DMS153 (cell line): ENCODE results near the gene TASP1.
"Not testable (repeated sequence)": the region's sequence is repeated elsewhere in the genome, so short reads cannot be mapped to it uniquely, and the experiment has no call there.

ENCODE experiments used
- DNase-seq: peaks from one replicate; lab custom pipeline; 2025; lab: John Stamatoyannopoulos, UW

TASP1 gene

DNA sequence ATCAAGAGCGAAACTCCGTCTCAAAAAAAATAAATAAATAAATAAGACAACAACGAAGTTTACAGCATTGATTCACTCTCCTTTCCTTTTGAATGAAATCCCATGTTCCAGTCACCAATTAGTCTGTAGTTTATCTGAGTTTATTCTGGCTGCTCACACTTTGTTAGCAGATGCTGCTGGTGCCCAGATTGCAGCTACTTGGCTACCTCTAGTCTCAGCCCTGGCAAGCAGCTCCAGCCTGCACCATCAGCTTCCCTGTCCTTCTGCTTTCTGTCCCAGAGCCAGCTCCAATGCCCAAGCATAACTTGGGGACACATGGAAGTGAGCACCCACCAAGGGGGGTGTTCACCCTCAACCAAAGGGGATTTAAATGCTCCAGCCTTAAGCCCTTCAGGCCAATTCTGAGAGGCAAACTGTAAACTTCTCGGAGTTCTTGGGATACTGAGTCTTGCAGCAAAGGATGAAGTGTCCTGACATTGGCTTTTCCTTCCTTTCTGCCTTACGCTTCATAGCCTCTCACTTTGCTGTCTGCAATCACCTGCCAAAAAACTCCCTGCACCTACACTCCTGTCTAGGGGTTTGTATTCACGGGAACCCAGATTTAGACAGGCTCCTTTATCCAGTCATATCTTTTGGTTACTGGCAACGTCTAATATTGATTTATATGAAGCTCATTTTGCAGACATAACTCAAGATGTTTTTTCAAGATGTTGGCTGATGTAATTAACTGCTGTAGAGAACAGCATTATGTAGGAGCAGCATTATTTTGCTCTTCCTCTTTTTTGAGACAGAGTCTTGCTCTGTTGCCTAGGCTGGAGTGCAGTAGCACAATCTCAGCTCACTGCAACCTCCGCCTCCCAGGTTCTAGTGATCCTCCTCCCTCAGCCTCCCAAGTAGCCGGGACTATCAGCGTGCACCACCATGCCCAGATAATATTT, 9.8 kb upstream of the TASP1 start:
- no peak for DNase-seq

DNA sequence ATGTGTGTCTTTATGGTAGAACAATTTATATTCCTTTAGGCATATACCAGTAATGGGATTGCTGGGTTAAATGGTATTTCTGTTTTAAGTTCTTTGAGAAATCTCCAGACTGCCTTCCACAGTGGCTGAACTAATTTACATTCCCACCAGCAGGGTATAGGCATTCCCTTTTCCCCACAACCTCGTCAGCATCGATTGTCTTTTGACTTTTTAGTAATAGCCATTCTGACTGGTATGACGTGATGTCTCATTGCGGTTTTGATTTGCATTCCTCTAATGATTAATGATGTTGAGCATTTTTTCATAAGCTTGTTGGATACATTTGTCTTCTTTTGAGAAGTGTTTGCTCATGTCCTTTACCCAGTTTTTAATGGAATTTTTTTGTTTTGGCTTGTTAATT, 5.3 kb upstream of the TASP1 start:
- DNase-seq, result peak; percentile 2

DNA sequence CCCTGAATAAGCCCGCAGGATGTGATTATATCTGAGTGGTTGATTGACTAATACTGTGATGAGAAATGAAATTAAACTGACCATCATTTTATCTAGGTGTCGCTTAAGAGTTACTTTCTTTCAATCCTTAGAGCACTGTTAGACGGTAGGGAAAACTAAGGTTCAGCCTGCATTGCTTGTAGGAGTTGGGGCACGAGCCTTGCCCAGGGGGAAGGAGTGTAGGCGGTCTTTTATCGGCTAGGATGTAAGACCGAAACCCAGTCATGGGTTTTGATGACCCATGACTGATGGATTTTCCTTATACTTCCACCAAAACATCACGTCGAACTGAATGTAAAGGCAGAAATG, 392 bp upstream of the TASP1 start:
- DNase-seq, result no peak

DNA sequence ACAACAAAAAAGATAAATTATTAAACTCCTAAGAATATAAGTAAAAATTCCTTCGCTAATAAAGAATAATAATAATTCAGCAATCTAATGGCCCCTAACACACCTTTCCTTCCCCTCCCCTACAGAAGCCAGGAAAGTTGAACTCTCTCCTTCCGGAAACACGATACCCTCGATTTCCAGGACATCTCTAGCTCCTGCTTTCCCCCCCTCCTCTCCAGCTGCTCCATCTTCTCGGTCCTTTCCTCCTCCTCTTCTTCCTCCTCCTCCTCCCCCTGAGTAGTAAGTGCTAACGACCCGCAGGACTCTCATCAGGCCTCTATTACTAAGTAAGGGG, 603 bp downstream of the TASP1 start:
- no peak for DNase-seq

DNA sequence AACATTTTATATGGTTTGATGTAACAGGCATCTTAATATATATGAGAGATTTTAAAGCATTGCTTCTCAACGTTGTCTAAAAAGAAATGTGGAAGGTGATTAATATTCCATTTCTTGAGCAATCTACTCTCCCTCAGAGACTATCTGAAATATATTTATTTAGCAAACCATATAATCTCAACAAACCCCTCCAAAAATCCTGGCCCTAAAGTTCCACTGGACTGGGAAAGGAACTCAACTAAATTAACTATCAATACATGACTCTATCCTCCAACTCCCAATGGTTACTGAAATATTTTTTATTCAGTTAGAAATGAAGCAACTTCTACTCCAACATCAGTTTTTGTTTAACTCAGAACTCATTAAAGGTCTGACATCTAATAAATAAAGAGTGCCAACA, 6.3 kb downstream of the TASP1 start:
- no peak for DNase-seq

DNA sequence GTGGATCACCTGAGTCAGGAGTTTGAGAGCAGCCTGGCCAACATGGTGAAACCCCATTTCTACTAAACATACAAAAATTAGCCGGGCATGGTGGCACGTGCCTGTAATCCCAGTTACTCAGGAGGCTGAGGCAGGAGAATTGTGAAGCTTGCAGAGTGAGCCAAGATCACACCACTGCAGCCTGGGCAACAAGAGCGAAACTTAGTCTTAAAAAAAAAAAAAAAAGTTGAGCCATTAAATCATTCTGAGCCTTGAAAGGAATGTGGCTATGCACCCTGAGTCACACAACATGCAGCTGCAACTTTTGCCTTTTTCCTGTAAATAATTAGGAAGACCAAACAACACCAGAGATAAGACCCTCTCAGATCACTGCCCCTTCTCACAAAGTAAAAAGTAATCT, 11.2 kb downstream of the TASP1 start:
- not testable (repeated sequence) for DNase-seq

DNA sequence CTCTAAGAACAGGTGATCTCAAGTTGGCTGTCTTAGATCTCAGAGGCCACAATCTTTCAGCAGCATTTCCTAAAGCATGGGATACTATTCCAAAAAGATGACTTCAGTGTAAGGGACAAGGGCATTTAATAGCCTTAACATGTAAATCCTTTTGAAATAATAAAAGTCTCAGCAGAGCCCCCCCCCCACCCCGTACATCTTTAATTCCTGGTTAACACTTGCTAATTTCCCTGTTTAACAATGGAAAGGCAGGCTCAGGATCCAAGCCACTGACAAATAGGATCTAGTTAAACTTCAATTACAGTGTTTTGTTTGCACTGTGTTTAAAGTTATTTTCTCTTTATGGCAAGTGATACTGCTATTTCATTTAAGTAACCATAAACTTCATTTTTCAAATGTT, 12.0 kb downstream of the TASP1 start:
- DNase-seq, result no peak

DNA sequence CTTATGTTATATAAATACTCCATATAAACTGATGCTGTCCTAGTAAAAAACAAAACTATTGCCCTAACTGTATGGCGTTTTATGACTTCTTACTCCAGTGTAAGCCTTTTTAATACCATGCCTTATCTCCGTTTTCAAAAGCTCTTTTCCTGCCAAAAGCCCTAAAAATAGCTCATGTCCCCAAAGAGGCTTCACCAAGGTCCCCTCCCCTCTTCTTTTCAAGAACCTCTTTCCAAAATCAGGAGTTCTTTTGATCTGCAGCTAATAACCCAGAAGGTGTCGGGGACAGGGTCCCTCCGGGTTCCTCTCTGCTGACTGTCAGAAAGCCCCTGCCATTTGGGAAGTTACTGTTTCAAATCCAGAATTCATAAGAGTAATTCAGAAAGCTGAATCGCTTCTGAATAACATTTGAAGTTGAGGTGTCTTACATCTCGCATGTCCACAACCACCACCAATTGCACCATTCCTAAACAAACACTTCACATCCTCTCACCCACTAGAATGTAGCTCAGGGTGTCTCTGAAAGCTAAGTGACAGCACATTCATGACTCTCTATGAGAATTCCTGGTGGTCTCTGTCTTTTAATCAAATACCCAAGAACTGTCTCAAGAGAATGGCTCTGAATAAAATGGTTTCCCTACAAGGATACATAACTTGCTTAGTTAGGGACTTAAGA, 13.3 kb downstream of the TASP1 start:
- DNase-seq, result no peak

DNA sequence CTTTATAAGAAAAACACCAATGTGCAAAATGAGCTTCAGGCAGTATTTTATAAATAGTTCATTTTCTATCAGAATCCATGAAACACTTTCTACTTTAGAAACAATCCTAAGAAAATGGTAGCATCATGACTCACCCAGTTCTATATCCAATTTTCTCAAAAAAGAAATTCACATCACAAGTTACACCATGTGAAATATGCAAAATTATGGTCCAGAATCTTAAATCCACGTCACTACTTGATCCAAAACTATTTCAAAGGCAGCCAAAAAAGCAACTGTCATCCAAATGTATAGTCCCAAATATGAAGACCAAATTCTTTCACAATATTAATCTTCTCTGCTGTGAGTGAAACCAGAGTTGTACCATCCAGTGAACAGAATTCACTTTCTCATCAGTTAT, 19.3 kb downstream of the TASP1 start:
- DNase-seq, result not testable (repeated sequence)

DNA sequence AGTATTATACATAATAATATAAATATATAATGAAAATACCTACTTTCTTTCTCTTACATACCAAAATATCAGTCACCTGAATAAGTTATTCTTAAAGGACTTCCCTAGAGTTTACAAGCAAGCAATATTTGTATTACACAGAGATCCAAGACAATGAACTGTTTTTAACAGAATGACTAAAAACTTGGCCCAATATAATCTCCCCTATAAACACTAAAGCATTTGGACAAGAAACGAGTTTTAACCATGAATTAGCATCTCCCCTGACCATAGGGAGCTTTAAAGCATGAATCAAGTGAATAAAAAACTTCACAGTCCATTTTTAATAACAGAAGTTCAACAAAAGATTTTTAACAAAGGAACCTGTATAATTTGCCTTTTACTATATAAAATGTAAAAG, 20.3 kb downstream of the TASP1 start:
- not testable (repeated sequence) for DNase-seq

DNA sequence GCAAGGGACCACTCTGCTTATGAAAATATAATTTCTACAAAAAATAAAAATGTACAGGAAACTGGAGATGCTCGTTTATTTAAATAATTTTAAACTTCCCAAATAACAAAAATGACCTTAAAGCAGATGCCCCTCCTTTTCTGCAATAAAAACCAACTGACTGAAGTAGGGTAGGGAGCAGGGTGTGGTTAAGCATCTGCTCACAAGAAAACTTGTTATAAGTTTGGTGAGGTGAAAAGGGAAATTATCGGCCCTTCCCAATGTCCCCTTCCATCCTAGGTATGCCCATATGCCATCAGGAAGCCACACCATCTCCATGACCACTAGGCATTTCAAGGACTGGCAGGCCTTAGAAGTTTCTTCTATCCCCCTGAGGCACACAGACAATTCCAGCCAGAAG, 21.1 kb downstream of the TASP1 start:
- DNase-seq, result not testable (repeated sequence)

DNA sequence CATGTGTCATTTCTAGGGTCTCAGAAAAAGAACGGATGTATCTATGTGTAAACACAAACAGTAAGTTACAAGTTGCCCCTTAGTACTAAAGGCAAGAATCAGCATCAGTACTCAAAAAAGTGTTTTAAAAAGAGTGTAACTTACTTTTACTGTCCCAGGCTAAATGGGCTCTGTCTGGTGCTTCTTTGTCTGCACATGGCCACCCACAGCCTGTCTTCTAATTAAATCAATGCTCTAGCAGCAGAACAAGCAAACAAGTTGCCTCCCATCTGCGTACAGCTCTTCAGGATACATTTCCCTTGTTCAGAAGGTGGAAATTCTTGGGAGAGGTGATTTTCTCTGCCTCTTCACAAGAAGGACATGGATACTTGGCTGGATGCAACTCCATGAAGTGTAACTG, 22.0 kb downstream of the TASP1 start:
- DNase-seq, result not testable (repeated sequence)

DNA sequence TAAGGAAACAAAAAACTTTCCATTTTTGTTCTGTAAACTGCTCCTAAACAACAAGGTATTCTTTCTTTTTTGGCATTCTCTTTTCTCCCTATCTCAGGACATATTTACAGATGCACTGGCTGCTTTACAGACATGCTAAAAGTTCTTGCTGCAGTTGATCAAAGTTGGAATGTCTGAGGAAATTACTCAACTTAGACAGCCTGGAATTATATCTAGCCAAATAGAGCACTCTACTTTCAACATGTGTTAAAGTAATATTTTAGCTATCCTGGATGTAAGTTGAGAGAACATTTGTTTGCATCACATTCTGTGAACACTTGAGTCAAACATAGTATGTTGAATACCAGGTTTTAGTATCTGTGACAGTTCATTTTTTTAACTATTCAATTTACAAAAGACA, 24.8 kb downstream of the TASP1 start:
- DNase-seq, result no peak

DNA sequence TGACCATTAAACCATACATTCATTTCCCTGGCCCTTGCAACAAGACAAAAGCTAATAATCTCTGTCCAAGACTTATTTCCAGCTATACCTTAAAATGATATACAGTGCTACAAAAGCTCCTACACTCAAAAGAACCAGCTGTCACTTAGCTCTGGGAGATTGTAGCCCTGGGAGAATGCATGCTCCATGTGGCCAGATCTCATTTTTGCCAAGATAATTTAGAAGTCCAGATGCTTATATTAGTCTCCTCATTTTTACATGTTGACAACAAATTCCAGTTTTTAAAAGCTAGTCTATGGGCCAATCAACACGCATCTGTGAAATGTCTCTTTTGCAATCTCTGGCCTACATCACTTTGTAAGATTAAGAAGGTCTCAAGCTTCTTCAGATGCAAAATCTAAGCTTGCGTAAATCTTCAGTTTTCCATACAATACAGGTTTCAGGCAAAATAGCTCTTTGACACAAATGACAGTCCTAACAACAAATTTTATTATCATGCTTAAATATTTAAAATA, 27.1 kb downstream of the TASP1 start:
- no peak for DNase-seq

DNA sequence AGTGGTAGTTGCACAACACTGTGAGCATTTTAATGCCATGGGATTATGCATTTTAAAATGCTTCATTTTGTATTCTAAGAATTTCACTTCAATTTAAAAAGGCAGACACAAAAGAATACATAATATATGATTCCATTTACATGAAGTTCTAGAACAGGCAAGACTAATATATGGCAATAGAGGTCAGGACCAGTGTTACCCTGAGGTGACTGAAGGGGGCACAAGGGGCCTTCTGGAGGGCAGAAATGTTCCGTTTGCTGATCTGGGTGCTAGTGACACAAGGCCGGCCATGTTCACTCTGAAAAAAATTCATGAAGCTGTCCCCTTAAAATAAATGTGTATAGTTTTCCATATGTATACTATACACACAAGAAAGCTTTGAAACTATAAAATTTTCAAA, 28.5 kb downstream of the TASP1 start:
- DNase-seq, result no peak

DNA sequence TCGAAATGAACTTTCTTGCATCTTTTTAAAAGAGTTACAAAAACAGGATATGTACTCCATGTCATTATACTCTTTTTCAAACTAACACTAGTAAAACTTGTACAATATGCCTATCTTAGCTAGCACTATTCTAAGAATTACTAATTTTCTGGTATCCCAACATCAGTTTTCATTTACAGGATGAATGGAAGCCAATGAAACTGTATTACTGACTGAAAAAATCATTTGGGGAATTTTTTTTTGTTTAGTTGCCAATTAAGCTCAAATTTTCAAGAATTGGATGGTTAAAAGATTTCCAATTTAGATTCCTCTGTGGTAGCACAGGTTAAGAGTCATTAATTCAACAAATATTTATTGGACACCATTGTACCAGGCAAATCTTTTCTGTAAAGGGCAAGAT, 30.7 kb downstream of the TASP1 start:
- DNase-seq, result no peak

DNA sequence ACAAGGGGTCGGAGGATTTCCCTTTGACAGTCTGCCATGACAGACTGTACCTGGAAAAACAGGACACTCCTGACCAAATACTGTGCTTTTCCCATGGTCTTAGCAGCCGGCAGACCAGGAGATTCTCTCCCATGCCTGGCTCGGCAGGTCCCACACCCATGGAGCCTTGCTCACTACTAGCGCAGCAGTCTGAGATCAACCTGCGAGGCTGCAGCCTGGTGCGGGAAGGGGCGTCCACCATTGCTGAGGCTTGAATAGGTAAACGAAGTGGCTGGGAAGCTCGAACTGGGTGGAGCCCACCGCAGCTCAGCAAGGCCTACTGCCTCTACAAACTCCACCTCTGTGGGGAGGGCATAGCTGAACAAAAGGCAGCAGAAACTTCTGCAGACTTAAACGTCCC, 45.3 kb downstream of the TASP1 start:
- DNase-seq, result not testable (repeated sequence)

DNA sequence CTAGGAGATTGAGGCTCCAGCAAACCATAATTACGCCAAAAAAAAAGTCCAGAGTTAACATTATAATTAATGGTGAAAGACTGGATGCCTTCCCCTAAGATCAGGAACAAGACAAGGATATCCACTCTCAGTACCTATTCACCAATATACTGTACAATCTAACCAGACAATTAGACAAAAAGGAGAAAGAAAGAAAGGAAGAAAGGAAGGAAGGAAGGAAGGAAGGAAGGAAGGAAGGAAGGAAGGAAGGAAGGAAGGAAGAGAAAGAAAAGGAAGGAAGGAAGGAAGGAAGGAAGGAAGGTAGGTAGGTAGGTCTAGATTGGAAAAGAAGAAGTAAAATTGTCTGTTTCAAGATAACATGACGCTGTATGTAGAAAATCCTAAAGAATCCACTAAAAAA, 50.7 kb downstream of the TASP1 start:
- no peak for DNase-seq

DNA sequence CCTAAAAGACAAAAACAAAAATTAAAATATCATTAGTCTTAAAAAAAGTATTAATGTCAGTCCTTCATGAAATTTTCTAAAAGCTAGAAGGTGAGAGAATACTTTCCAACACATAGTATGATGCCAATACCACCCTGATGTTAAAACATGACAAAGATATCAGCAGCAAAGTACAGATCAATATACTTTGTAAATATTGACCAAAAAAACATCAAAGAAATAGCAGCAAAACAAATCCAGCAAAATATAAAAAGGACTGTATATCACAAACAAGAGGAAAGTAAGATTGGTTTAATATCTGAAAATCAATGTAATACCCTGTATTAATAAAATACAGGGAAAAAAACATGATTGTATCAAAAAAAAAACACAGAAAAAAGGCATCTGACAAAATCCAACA, 51.4 kb downstream of the TASP1 start:
- no peak for DNase-seq

DNA sequence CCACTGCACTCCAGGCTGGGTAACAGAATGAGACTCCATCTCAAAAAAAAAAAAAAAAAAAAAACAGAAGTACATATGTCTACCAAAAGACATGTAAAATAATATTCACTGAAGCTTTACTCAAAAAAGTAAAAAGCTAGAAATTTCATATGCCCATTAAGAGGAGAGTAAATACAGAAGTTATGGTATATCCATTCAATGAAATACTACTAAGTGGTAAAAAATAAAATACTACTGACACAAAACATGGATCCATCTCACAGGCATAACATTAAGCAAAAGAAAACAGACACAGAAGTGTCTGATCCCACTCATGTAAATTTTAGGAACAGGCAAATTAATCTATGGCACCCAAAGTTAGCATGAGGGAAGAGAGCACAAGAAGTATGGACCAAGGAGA, 52.6 kb downstream of the TASP1 start:
- DNase-seq, result no peak

DNA sequence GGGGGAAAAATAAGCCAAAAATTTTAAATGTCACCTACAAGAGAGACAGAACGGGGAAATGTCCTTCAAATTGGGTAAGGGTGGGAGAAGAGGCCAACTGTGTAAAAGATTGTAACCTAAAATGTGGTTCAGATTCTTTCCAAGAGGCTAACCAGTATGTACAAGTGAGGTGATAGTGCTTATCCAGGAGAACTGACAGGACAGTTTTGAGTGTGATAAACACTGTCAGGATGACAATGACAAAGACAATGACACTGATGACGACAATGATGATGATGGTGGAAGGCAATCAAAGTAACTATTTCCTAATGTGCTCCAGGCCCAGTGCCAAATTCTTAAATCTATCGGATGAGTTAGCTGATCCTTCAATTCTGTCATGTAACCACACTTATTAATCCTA, 57.3 kb downstream of the TASP1 start:
- DNase-seq, result no peak

DNA sequence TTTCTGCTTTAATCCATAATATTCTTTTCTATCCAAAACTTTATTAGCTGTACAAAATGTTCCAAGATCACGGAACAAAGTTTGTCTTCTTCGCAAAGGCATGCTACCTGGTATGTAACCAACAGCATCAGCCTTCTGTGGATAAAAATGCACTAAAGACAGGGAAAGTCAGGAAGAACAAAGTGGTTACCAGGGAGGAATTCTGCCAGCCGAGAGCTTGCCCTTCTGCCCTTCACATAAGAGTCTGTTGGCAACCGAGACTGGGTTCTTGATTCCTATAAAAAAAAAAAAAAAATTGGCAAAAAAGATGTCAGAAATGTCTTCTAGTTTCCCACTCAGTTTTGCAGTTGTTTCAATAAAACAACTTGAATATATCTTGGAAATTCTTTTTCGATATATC, 58.0 kb downstream of the TASP1 start:
- no peak for DNase-seq

DNA sequence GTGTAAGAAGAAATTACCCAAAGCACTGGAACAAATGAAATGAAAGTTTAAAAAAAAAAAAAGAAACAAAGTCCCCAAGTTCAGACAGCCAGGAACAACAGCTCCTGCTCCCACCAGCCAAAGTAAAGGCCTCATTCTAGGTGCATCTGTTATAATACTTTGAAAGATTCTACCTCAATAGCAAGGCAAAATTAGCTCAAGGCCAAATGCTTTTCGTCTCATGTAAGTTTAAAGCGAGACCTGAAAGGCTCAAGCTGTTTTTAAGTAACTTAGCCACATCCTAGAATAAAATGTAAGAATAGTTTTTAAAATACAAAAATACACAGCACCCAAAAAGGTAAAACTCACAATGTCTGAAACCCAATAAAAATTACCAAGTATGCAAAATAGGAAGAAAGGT, 64.7 kb downstream of the TASP1 start:
- DNase-seq, result no peak

DNA sequence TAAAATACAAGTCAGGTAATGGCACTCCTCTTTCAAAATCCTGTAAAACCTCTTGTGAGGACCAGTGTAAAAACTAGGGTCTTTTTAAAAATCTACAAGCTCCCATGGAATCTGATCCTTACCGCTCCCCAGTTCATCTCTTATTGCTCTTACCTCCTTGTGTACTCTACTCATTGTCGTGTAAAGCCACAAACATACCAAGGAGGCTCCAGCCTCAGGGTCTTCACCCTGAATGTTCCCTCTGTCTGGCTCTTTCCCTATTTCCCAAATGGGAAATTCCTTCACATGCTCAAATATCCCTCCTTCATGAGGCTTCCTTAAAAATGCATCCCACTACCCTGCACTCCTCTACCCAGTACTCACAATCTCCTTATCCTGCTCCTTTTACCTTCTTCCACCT, 67.1 kb downstream of the TASP1 start:
- DNase-seq, result no peak
